Brain microvascular endothelial cell (primary cell): Measurements from ENCODE around the gene NETO2.

Experiments used
- DNase-seq: peaks from one replicate; pipeline ENCODE4 v3.0.0-alpha.2; 2020
- H3K27ac ChIP-seq: fragments of 250-450 bp; sonication (Bioruptor Pico); 2 replicates; pipeline ENCODE4 v1.5.1; 2020; ENCODE audit warnings: mild to moderate bottlenecking, moderate library complexity
- H3K27me3 ChIP-seq: fragments of 250-450 bp; sonication (Bioruptor Pico); replicated peaks from 2 replicates; pipeline ENCODE4 v1.5.1; 2020; ENCODE audit warnings: mild to moderate bottlenecking
- H3K36me3 ChIP-seq: fragments of 250-450 bp; sonication (Bioruptor Pico); replicated peaks from 2 replicates; pipeline ENCODE4 v1.5.1; 2020; ENCODE audit warnings: mild to moderate bottlenecking
- H3K4me3 ChIP-seq: 2 replicates; pipeline ENCODE4 v1.5.1; 2011; ENCODE audit warnings: low read depth, mild to moderate bottlenecking, control low read depth, low read length, moderate library complexity
- CTCF ChIP-seq: IDR thresholded peaks from 2 replicates; pipeline ENCODE4 v1.5.1; 2011; ENCODE audit warnings: low read depth, mild to moderate bottlenecking, moderate library complexity, low read length, control low read depth, inconsistent platforms; ENCODE audit errors: missing control alignments
- in situ Hi-C: cut with HindIII; loops from 2 replicates; pipeline ENCODE4 v1.10.0; 2017; ENCODE audit warnings: low sequenced_read_pairs, low pct_ligation_motif_present

NETO2 gene

GRCh38 chr16:47150067-47150466 lies 6.3 kb upstream of the NETO2 start:
- in situ Hi-C loops, result no loop called here
- TF ChIP-seq CTCF, result no peak
- no peak for DNase-seq

GRCh38 chr16:47144559-47144877 lies 773 bp upstream of the NETO2 start:
- Histone ChIP-seq H3K4me3 (peak overlapping the region; percentile 56), H3K27ac (no peak overlapping the region), H3K36me3 (no peaks in the 10 kb centered on the region), H3K27me3 (no peaks in the 10 kb centered on the region)
- DNase-seq, result no peak
- in situ Hi-C loops, result no loop called here
- no peak for TF ChIP-seq CTCF

More at GRCh38 chr16:47150067-47150466, 6.3 kb upstream of the NETO2 start:
- no peaks in the 10 kb centered on the region for H3K36me3 ChIP-seq
- H3K27me3 ChIP-seq, result no peaks in the 10 kb centered on the region
- H3K4me3 ChIP-seq, result no peak overlapping the region
- no peak overlapping the region for H3K27ac ChIP-seq

- peak overlapping the region; percentile 65 for H3K4me3 ChIP-seq
- peak overlapping the region; percentile 64 for H3K27ac ChIP-seq
- TF ChIP-seq CTCF, result peak; percentile 46
- no peaks in the 10 kb centered on the region for H3K36me3 ChIP-seq
- in situ Hi-C loops, result no loop called here
- no peaks in the 10 kb centered on the region for H3K27me3 ChIP-seq
- peak; percentile 51 for DNase-seq
These were observed 696 bp downstream of the NETO2 start for GRCh38 chr16:47142821-47143676.

- peak; percentile 12 for DNase-seq
- in situ Hi-C loops, result no loop called here
- H3K4me3 ChIP-seq, result peak overlapping the region; percentile 65
- H3K27ac ChIP-seq, result peak overlapping the region; percentile 64
- no peaks in the 10 kb centered on the region for H3K27me3 ChIP-seq
- H3K36me3 ChIP-seq, result no peaks in the 10 kb centered on the region
- TF ChIP-seq CTCF, result no peak
These were observed 1.3 kb downstream of the NETO2 start for GRCh38 chr16:47142486-47142820.

- peak overlapping the region; percentile 65 for H3K4me3 ChIP-seq
- in situ Hi-C loops, result no loop called here
- DNase-seq, result peak; percentile 85
These were observed 1.8 kb downstream of the NETO2 start for GRCh38 chr16:47141773-47142485.

More at GRCh38 chr16:47141773-47142485, 1.8 kb downstream of the NETO2 start:
- Histone ChIP-seq H3K36me3 (no peaks in the 10 kb centered on the region), H3K27ac (peak overlapping the region; percentile 64), H3K27me3 (no peaks in the 10 kb centered on the region)
- TF ChIP-seq CTCF, result peak; percentile 98
